ENCODE data around the gene ATF1. TPM values are rescaled to one million over a fixed set of nuclear protein-coding genes. Genes with fewer than 3 reads are reported as not detected.
"Not testable (repeated sequence)": the region's sequence is repeated elsewhere in the genome, so short reads cannot be mapped to it uniquely, and the experiment has no call there.

ATF1 gene
- total RNA-seq, 4 donors from 2014 or later: 10.0 to 19.4 (median 16.5) TPM

GRCh38 chr12:50859621-50860310, 95.9 kb downstream of the ATF1 start:
- Histone ChIP-seq H3K4me1 (no peaks in the 10 kb centered on the region), H3K36me3 (no peaks in the 10 kb centered on the region), H3K9me3 (no peaks in the 10 kb centered on the region), H3K4me3 (no peak overlapping the region), H3K27me3 (no peaks in the 10 kb centered on the region), H3K27ac (no peak overlapping the region)
- TF ChIP-seq POLR2AphosphoS5 (IDR thresholded peaks at IDR 0.05) (no peak), CTCF (IDR thresholded peaks at IDR 0.05) (no peak), POLR2A (IDR thresholded peaks at IDR 0.05) (no peak), EP300 (IDR thresholded peaks at IDR 0.05; ENCODE audit: low read depth) (no peak)
- 73 to 78% methylated on average over 4 of the region's 4 CpGs for WGBS, 2 donors (ENCODE audit: low coverage in 1 of 2)
- no peak for DNase-seq
- intact Hi-C loops (cut with DNase I; ENCODE audit: low total_unique reads) (no loop called here), in situ Hi-C loops (cut with MboI; ENCODE audit: low pct_ligation_motif_present in 1 of 4, low pct_unique_long_range_greater_than_20kb in 1 of 4, low sequenced_read_pairs in 3 of 4) (no loop called here)

GRCh38 chr12:50862316-50862715, 98.4 kb downstream of the ATF1 start:
- in situ Hi-C loops (cut with MboI; ENCODE audit: low pct_ligation_motif_present in 1 of 4, low pct_unique_long_range_greater_than_20kb in 1 of 4, low sequenced_read_pairs in 3 of 4) (no loop called here), intact Hi-C loops (cut with DNase I; ENCODE audit: low total_unique reads) (no loop called here)
- Histone ChIP-seq H3K36me3 (no peaks in the 10 kb centered on the region), H3K27me3 (no peaks in the 10 kb centered on the region), H3K27ac (no peak overlapping the region), H3K4me3 (no peak overlapping the region), H3K9me3 (no peaks in the 10 kb centered on the region), H3K4me1 (no peaks in the 10 kb centered on the region)
- TF ChIP-seq EP300 (IDR thresholded peaks at IDR 0.05; ENCODE audit: low read depth): no peak
- no peak for TF ChIP-seq CTCF (IDR thresholded peaks at IDR 0.05)
- TF ChIP-seq POLR2A (IDR thresholded peaks at IDR 0.05): no peak
- TF ChIP-seq POLR2AphosphoS5 (IDR thresholded peaks at IDR 0.05): no peak
- DNase-seq: no peak
- 87 to 91% methylated on average over 4 to 6 of the region's 6 CpGs for WGBS, 2 donors (ENCODE audit: low coverage in 1 of 2)

- DNase-seq: no peak
- 86 to 100% methylated on average over 2 to 3 of the region's 3 CpGs for WGBS, 2 donors (ENCODE audit: low coverage in 1 of 2)
- no peak overlapping the region for H3K27ac ChIP-seq
- H3K27me3 ChIP-seq: no peaks in the 10 kb centered on the region
- H3K9me3 ChIP-seq: no peaks in the 10 kb centered on the region
- H3K4me3 ChIP-seq: no peak overlapping the region
- in situ Hi-C loops (cut with MboI; ENCODE audit: low pct_ligation_motif_present in 1 of 4, low pct_unique_long_range_greater_than_20kb in 1 of 4, low sequenced_read_pairs in 3 of 4) (no loop called here), intact Hi-C loops (cut with DNase I; ENCODE audit: low total_unique reads) (no loop called here)
- H3K4me1 ChIP-seq: no peaks in the 10 kb centered on the region
- TF ChIP-seq POLR2A (IDR thresholded peaks at IDR 0.05): no peak
- no peak for TF ChIP-seq CTCF (IDR thresholded peaks at IDR 0.05)
- no peak for TF ChIP-seq EP300 (IDR thresholded peaks at IDR 0.05; ENCODE audit: low read depth)
- H3K36me3 ChIP-seq: no peaks in the 10 kb centered on the region
Measured at GRCh38 chr12:50865266-50865665, 101.4 kb downstream of the ATF1 start.

- H3K4me3 ChIP-seq; H3K4me1 ChIP-seq; H3K36me3 ChIP-seq; DNase-seq; H3K9me3 ChIP-seq; H3K27me3 ChIP-seq; intact Hi-C loops (cut with DNase I; ENCODE audit: low total_unique reads); H3K27ac ChIP-seq; in situ Hi-C loops (cut with MboI; ENCODE audit: low pct_ligation_motif_present in 1 of 4, low pct_unique_long_range_greater_than_20kb in 1 of 4, low sequenced_read_pairs in 3 of 4): not testable (repeated sequence)
- 28 to 33% methylated on average over 2 of the region's 2 CpGs for WGBS, 2 donors (ENCODE audit: low coverage in 1 of 2)
Measured at GRCh38 chr12:50868881-50869280, 105.0 kb downstream of the ATF1 start.

Small RNA genes lying within 50 kb of the gene (small RNA-seq; reads per million reads assigned to genes)
- 0 reads per million in 4 donors for gene AC013244.2
- gene RF00019: 0 reads per million in 4 donors
- 0 reads per million in 4 donors for gene RN7SL519P

Other genes starting within 250 kb of the ATF1 start
- not detected for gene TMPRSS12, start 78.8 kb downstream of the ATF1 start, total RNA-seq
- gene HIGD1C, start 188.4 kb downstream of the ATF1 start, total RNA-seq: not detected

Measured in transverse colon (tissue), 4 donors.